Memory B cell (primary cell): Measurements from ENCODE around the gene NLGN2.

Experiments
- ATAC-seq: fragments of 150-1000 bp; cut with Tn5 transposase; 2 replicates; pipeline ENCODE4 v1.10.0; 2021; ENCODE audit warnings: low read depth, mild to moderate bottlenecking, moderate library complexity
- DNase-seq, 2 donors: peaks; one replicate each; pipeline ENCODE4 v3.0.0; 2022; ENCODE audit warnings: low spot score in 2 of 2
- H3K27ac Mint-ChIP-seq: one replicate; pipeline ENCODE4 v1.8.0; 2022; ENCODE audit warnings: mild to moderate bottlenecking, moderate library complexity, mixed read lengths
- H3K27me3 Mint-ChIP-seq: one replicate; pipeline ENCODE4 v1.8.0; 2022; ENCODE audit warnings: mixed read lengths
- H3K36me3 Mint-ChIP-seq: one replicate; pipeline ENCODE4 v1.8.0; 2022; ENCODE audit warnings: mild to moderate bottlenecking, mixed read lengths
- H3K4me1 Mint-ChIP-seq: one replicate; pipeline ENCODE4 v1.8.0; 2022; ENCODE audit warnings: mixed read lengths
- H3K4me3 Mint-ChIP-seq: one replicate; pipeline ENCODE4 v1.8.0; 2022; ENCODE audit warnings: mild to moderate bottlenecking, moderate library complexity, mixed read lengths
- H3K9me3 Mint-ChIP-seq: one replicate; pipeline ENCODE4 v1.8.0; 2022; ENCODE audit warnings: mixed read lengths

NLGN2 gene

DNA sequence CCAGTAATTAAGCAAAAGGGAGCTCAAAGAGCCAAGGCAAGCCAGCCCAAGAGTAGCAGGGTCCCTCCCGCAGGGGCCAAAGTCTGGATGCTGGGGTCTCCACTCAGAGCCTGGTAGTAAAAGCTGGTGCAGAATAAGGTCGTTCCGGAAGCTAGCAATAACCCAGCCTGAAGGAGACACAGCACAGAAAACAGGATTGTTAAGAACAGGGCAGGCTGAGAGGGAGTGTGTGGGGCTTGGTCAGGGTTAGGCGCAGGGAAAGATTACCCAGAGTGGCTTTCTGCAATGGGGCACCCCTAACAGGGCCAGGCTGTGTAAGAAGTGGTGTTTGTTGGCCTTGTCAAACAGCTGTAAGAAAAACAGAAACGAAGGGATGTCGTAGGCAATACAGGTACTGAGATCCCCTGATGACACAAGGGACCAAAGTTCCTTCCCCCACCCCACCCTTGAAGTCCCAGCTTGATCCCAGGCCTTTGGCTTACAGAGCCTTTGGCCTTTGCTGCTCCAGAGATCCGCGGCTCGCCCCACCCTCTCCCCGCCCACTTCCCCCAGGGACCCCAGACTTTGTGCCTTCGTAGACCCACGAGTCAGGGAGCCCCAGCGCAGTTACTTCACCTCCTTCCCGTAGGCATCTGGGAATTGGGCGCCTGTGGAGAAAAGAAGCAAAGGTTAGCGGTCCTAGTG is 4.5 kb upstream of the NLGN2 start:
- DNase-seq (no peak), ATAC-seq (no peak)
- H3K9me3 Mint-ChIP-seq = no peaks in the 10 kb centered on the region

DNA sequence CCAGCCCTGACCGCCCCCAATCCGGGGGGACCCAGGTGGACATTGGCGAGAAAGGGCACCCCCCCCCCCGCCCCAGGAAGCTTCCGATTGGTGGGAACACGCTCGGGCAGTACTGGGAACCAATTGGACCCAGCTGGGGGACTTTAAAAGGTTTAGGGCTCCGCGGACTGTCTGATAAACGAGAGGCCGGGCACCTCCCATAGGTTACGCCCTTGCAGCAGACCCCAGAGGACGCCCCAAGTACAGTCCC is 4.0 kb upstream of the NLGN2 start:
- H3K27me3 Mint-ChIP-seq = peaks cover 8% of the 10 kb centered on the region
- peak overlapping the region; percentile 91 for H3K27ac Mint-ChIP-seq
- no peaks in the 10 kb centered on the region for H3K9me3 Mint-ChIP-seq
- ATAC-seq = peak; percentile 6
- peak overlapping the region; percentile 97 for H3K4me3 Mint-ChIP-seq
- DNase-seq = no peak
- peaks cover 2% of the 10 kb centered on the region for H3K36me3 Mint-ChIP-seq
- H3K4me1 Mint-ChIP-seq = peaks cover 16% of the 10 kb centered on the region

More for the DNA sequence above, 4.5 kb upstream of the NLGN2 start:
- Mint-ChIP-seq H3K4me1 (peaks cover 16% of the 10 kb centered on the region), H3K4me3 (peak overlapping the region; percentile 97), H3K36me3 (peaks cover 2% of the 10 kb centered on the region), H3K27ac (peak overlapping the region; percentile 91), H3K27me3 (peaks cover 8% of the 10 kb centered on the region)

DNA sequence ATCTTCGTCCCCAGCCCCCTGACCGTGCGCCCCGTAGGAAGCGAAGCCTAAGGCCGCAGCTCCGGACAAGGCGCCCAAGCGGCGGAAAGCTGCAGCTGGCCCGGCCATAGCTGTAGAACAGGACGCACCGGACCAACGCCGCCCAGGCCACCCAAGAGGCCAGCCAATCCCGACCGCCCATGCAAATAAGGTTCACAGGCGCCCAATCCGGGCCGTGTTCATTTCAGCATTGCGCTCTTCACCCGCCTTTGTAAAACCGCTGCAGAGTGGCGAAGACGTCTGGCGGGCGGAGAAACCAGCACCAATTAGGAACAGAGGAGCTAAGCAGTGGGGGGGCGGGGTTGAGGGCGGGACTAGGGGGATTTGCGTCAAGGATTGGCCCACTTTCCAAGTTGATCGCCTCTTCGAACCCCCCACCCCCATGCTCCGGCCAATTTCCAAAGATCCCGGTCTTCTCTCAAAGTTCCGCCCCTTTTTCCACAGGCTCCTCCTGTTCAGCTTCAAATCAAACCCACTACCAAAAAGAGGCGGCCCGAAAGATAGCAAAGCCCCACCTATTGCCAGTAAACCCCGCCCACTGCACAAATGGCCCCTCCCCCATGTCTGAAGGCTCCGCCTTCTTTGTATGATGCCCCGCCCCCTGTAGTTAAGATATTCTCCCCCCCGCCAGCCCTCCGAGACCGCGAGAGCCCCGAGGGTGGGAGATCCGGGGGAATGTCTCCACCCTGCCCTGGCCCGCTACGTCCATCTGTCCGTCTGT is 3.5 kb upstream of the NLGN2 start, which contains the start of gene TMEM256:
TSS of gene TMEM256 (minus strand) at position 121 of the 760 bp plus-strand sequence. CDS start at position 108, 13 bp downstream.
- H3K36me3 Mint-ChIP-seq = peaks cover 2% of the 10 kb centered on the region
- peaks cover 18% of the 10 kb centered on the region for H3K4me1 Mint-ChIP-seq
- H3K27ac Mint-ChIP-seq = peak within 1 kb of the TSS; percentile 91
- H3K27me3 Mint-ChIP-seq = peaks cover 10% of the 10 kb centered on the region
- ATAC-seq (peak; percentile 92), DNase-seq (peak; percentile 86 to 87)
- no peaks in the 10 kb centered on the region for H3K9me3 Mint-ChIP-seq
- peak within 1 kb of the TSS; percentile 97 for H3K4me3 Mint-ChIP-seq

DNA sequence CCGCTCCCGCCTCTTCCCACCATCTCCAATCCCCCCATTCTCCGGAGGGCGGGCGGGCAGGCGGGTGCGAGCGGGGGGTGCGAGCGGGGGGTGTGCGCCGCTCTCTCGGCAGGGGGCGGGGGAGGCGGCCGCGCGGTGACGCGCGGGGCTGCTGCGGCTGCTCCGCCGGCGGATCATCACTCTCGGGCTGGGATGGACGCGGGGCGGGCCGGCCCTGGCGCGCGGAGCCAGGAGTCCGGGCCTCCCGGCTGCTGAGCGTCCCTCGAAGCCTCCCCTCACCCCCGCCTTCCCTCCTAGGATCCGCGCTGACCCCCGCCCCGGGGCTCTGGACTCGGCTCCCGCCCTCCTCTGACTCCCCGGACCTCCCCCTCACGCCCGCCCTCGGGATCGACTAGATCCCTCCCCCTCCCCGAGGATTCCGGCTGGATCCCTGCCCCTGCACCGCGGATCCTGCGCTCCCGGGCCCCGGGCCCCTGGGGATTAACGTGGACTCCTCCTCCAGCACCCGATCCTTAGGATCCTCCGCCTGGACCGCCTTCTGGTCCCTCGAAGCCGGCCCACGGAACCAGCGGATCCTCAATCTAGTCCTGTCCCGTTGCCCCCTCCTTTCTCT is 2.8 kb upstream of the NLGN2 start:
- DNase-seq (peak in 1 of 2 donors; percentile 51), ATAC-seq (peak; percentile 37)
- H3K27ac Mint-ChIP-seq = peak overlapping the region; percentile 91
- peaks cover 15% of the 10 kb centered on the region for H3K27me3 Mint-ChIP-seq
- H3K4me1 Mint-ChIP-seq = peaks cover 19% of the 10 kb centered on the region
- peak overlapping the region; percentile 97 for H3K4me3 Mint-ChIP-seq
- no peaks in the 10 kb centered on the region for H3K9me3 Mint-ChIP-seq
- H3K36me3 Mint-ChIP-seq = peaks cover 2% of the 10 kb centered on the region

DNA sequence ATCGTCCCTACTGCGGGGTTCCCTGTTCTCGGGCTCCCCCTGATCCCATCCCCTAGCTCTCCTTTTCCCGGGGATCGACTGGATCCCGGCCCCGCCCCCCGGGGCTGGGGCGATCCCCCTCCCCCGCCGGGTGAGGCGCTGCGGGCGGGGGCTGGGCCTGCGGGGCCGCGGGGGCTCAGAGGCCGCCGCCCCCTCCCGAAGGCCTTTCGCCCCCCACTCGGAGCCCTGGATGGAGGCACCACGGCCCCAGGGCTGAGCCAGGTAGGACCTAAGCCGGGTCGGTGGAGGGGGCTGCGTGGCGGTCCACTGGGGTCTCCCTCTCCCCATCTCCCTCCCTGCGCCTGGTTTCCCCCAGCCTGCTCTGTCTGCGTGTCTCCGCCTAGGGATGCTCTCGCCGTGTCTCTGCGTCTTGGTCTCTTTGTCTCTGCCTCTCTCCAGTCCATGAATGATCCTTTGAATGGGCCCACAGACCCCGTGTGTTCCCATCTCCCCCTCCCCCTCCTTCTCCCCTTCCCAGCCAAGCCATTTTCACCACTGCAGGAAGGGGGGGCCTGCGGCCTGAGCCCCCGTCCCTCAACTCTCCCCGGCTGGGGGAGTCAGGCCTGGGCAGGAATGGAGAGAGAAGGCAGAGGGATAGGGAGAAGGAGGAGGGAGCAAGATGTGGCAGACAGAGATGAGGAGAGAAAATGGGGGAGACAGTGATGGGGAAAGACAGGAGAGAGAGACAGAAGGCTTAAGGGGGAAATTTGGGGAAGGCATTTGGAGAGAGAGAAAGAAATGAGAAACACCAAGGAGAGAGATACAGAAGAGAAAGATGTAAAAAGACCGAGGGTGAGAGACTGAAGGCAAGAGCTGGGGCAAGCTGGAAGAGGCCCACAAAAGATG is 2.1 kb upstream of the NLGN2 start:
- H3K27ac Mint-ChIP-seq = peak overlapping the region; percentile 72

DNA sequence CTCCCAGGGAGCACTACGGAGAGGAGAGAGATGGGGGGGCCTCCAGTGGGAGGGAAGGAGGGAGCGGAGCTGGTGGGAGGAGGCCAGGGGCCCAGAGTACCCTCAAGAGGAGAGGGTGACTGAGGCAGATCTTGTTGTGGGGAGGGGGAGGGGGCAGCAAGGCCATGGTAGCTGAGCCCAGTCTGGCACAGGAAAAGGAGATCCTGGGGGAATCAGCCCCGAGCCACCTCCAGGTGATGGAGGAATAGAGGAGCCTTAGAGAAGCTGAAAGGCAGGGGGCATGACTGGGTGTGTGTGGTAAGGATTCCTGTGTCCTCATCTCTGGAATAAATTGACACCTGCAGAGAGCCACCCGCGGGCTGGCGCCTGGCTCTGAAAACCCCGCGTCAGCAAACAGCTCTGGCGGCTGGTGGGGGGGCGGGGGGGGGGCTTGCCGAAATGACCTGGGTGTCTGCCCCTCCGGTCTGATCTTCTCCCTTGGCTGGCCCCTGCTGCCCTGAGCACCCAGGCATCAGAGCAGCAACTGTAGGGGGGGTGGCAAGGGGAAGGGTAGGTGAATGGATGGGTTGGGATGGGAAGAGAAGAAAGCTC is 1.3 kb upstream of the NLGN2 start:
- peaks cover 2% of the 10 kb centered on the region for H3K36me3 Mint-ChIP-seq
- H3K4me3 Mint-ChIP-seq = peak overlapping the region; percentile 75
- ATAC-seq = no peak
- H3K27ac Mint-ChIP-seq = no peak overlapping the region
- H3K27me3 Mint-ChIP-seq = peaks cover 16% of the 10 kb centered on the region
- peaks cover 19% of the 10 kb centered on the region for H3K4me1 Mint-ChIP-seq
- no peak for DNase-seq
- H3K9me3 Mint-ChIP-seq = no peaks in the 10 kb centered on the region

More for the DNA sequence above, 2.1 kb upstream of the NLGN2 start:
- DNase-seq = no peak
- Mint-ChIP-seq H3K9me3 (no peaks in the 10 kb centered on the region), H3K4me1 (peaks cover 19% of the 10 kb centered on the region), H3K36me3 (peaks cover 2% of the 10 kb centered on the region), H3K4me3 (peak overlapping the region; percentile 89), H3K27me3 (peaks cover 16% of the 10 kb centered on the region)
- ATAC-seq = no peak

DNA sequence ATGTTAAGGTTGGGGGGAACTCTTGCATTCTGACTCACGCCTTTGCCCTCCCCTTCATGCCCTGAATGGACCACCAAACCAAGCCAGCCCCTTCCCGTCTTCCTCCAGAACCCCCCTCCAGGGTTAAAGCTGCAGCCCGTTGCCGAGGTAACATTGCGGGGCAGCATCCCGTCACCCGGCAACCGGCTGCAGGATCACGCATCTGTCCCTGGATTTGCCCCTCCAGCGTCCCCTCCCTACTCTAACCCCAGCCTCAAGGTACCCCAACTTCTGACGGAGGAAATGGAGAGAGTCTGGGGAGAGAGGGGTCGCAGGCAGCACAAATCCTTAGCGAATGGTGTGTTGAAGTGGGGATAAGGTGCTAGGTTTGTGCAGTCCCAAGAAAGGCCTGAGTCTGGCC is 563 bp upstream of the NLGN2 start:
- Mint-ChIP-seq H3K4me1 (peaks cover 16% of the 10 kb centered on the region), H3K36me3 (no peaks in the 10 kb centered on the region), H3K27ac (no peak overlapping the region), H3K4me3 (no peak overlapping the region), H3K9me3 (no peaks in the 10 kb centered on the region), H3K27me3 (peaks cover 16% of the 10 kb centered on the region)
- DNase-seq (no peak), ATAC-seq (no peak)

DNA sequence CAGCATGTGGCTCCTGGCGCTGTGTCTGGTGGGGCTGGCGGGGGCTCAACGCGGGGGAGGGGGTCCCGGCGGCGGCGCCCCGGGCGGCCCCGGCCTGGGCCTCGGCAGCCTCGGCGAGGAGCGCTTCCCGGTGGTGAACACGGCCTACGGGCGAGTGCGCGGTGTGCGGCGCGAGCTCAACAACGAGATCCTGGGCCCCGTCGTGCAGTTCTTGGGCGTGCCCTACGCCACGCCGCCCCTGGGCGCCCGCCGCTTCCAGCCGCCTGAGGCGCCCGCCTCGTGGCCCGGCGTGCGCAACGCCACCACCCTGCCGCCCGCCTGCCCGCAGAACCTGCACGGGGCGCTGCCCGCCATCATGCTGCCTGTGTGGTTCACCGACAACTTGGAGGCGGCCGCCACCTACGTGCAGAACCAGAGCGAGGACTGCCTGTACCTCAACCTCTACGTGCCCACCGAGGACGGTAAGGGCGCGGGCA is 645 bp downstream of the NLGN2 start:
- Mint-ChIP-seq H3K9me3 (no peaks in the 10 kb centered on the region), H3K4me1 (peaks cover 12% of the 10 kb centered on the region), H3K4me3 (no peak overlapping the region), H3K27me3 (peaks cover 16% of the 10 kb centered on the region), H3K27ac (no peak overlapping the region), H3K36me3 (no peaks in the 10 kb centered on the region)
- ATAC-seq = no peak
- no peak for DNase-seq

DNA sequence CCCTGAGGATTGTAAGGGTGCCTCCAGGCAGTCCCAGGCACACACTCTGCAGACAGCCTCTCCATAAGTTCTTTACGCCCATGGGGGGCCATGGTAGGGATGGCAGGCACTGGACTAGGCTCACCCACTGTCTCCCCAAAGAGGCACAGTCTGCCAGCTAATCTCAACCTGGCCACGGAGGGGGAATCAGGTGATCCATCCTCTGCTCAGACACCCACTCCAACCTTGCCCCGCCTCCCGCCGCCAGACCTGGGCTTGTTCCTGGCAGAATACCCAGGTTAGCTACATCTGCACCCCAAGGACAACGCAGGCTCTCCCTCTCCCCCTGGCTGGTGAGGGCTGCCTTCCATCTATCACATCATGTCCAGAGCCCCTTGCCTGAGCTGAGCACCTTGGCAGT is 1.2 kb downstream of the NLGN2 start:
- DNase-seq = no peak
- Mint-ChIP-seq H3K9me3 (no peaks in the 10 kb centered on the region), H3K4me3 (peak overlapping the region; percentile 42), H3K36me3 (no peaks in the 10 kb centered on the region), H3K4me1 (peaks cover 10% of the 10 kb centered on the region), H3K27me3 (peaks cover 16% of the 10 kb centered on the region), H3K27ac (no peak overlapping the region)
- no peak for ATAC-seq

DNA sequence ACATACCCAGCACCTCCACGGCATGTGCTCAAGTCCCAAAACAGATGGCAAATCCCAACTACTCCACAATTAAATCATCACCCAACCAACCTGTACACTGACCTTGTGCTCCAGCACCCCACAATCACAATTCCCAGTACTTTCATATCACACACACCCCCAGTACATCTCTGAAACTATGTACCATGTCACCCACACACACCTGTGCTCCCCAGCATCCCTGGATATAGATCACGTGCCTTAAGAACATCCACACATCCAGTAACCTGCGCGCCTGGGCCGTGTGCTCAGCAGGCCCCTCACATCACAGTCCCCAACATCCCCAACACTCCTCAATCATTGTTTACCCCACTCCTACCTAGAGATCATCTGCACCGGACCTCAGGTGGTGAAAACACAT is 2.1 kb downstream of the NLGN2 start:
- Mint-ChIP-seq H3K9me3 (no peaks in the 10 kb centered on the region), H3K27me3 (peaks cover 16% of the 10 kb centered on the region), H3K36me3 (no peaks in the 10 kb centered on the region), H3K4me1 (peaks cover 10% of the 10 kb centered on the region), H3K4me3 (no peak overlapping the region), H3K27ac (no peak overlapping the region)
- DNase-seq (no peak), ATAC-seq (no peak)

DNA sequence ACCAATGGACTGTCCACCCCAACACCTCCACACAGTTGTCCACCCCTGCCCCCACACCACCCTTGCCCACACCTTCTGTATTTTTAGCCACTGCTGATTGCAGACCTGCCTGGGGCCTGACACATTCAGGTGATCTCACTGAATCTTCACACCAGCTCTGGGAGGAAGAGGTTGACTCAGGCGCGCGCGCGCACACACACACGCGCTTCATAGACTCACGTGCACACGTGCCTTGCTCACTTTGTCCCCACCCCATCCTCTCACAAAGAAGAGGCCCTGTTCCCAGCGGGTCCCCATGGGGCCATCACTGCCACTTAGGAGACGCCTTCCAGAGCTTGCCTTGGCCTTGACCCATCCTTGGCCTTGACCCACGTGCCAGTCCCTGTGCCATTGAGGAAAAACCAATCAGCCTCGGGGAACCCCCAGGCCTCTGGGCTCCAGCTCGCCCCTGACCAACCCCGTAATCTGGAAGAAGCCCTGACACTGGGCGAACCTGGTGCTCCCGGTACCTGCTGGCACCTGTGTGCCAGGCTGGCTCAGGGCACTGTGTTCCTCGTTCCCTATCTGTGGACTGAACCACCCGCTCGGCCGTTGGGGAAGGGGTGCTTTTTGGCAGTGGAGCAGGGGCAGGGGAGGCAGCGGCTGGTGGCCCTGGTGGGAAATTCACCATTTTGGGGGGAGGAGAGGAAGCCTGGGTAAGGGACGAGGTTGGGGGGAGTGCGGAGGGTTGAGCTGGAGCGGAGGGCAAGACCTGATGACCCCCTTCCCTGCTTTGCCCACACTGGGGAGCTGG is 3.2 kb downstream of the NLGN2 start:
- no peak overlapping the region for H3K27ac Mint-ChIP-seq
- H3K36me3 Mint-ChIP-seq = no peaks in the 10 kb centered on the region
- no peak overlapping the region for H3K4me3 Mint-ChIP-seq
- peaks cover 13% of the 10 kb centered on the region for H3K27me3 Mint-ChIP-seq
- no peak for DNase-seq
- no peaks in the 10 kb centered on the region for H3K9me3 Mint-ChIP-seq
- no peak for ATAC-seq
- peaks cover 7% of the 10 kb centered on the region for H3K4me1 Mint-ChIP-seq

DNA sequence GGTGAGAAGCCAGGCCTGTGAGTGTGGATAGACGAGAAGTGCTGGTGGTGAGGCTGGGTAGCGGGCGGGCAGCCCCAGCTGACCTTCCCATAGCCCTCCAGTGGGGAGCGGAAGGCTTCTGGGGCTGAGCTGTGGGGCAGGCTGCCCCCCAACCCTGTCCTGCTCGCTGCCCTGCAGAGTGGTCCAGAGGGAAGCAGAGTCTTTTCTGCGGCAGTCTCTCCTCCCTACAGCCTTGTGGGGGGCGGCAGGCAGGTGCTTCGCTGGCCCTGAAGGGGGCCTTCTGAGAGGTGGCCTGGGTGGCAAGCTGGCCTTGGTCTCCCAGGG is 3.7 kb downstream of the NLGN2 start:
- no peaks in the 10 kb centered on the region for H3K9me3 Mint-ChIP-seq
- DNase-seq = no peak
- H3K4me3 Mint-ChIP-seq = no peak overlapping the region
- H3K4me1 Mint-ChIP-seq = peaks cover 4% of the 10 kb centered on the region
- peaks cover 11% of the 10 kb centered on the region for H3K27me3 Mint-ChIP-seq
- H3K36me3 Mint-ChIP-seq = no peaks in the 10 kb centered on the region
- H3K27ac Mint-ChIP-seq = no peak overlapping the region
- no peak for ATAC-seq
